SK-N-SH (cell line): Measurements from ENCODE around the gene CCNF. TPM values are rescaled to one million over a fixed set of nuclear protein-coding genes. Genes with fewer than 3 reads are reported as not detected.

ENCODE experiments used
- CTCF ChIA-PET: fragments of 300-600, 350-600 bp; formaldehyde crosslinking; extraction: SDS; loops from one replicate; lab custom pipeline; 2021; lab: Yijun Ruan, JAX
- POLR2A ChIA-PET: fragments of 350-600 bp; sonication (Branson Sonifier 250); formaldehyde crosslinking; extraction: SDS; loops from one replicate; lab custom pipeline; 2020; ENCODE audit warnings: antibody characterized with exemption, inconsistent platforms; lab: Yijun Ruan, JAX
- DNase-seq: peaks from one replicate; pipeline ENCODE4 v3.0.0; 2012
- H2AFZ ChIP-seq: fragments of 200-600 bp; sonication (generic); 2 replicates; pipeline ENCODE4 v1.8.1; 2016; ENCODE audit warnings: antibody characterized with exemption, mild to moderate bottlenecking, low read depth
- H3F3A ChIP-seq: fragments of 200-600 bp; sonication (generic); replicated peaks from 2 replicates; pipeline ENCODE3; 2016; ENCODE audit warnings: antibody characterized with exemption, mild to moderate bottlenecking; ENCODE audit not compliant: insufficient read depth
- H3K27ac ChIP-seq, 2 experiments: fragments of 200-500 bp in 1 of 2; fragments of 200-600 bp in 1 of 2; sonication (Bioruptor generic) in 1 of 2; sonication (generic), shearing (Covaris generic) in 1 of 2; 2 replicates each; pipeline versions ENCODE4 v1.5.1 to v1.6.1; 2014 to 2016; ENCODE audit warnings: low read depth in 2 of 2, inconsistent platforms in 1 of 2, low read length in 1 of 2, mild to moderate bottlenecking in 1 of 2, mixed read lengths in 1 of 2
- H3K27me3 ChIP-seq: fragments of 200-600 bp; sonication (generic), shearing (Covaris generic); 2 replicates; pipeline ENCODE4 v1.6.1; 2016; ENCODE audit warnings: mixed run types; ENCODE audit not compliant: insufficient read depth
- H3K36me3 ChIP-seq, 2 experiments: fragments of 200-500 bp in 1 of 2; fragments of 200-600 bp in 1 of 2; sonication (Bioruptor generic) in 1 of 2; sonication (generic) in 1 of 2; replicated peaks in 1 of 2; 2 replicates each; pipeline versions ENCODE3 to v1.5.1; 2014 to 2016; ENCODE audit warnings: low read length in 1 of 2, mild to moderate bottlenecking in 1 of 2; ENCODE audit not compliant: insufficient read depth in 2 of 2, control insufficient read depth in 1 of 2
- H3K4me1 ChIP-seq, 2 experiments: fragments of 200-500 bp in 1 of 2; fragments of 200-600 bp in 1 of 2; sonication (Bioruptor generic) in 1 of 2; sonication (generic), shearing (Covaris generic) in 1 of 2; 2 replicates each; pipeline versions ENCODE4 v1.5.1 to v1.6.1; 2014 to 2016; ENCODE audit warnings: low read depth in 1 of 2, low read length in 1 of 2, mixed run types in 1 of 2; ENCODE audit not compliant: insufficient read depth in 2 of 2, control insufficient read depth in 1 of 2
- H3K4me2 ChIP-seq: fragments of 200-600 bp; sonication (generic), shearing (Covaris generic); 2 replicates; pipeline ENCODE4 v1.6.1; 2017; ENCODE audit warnings: mixed run types
- H3K4me3 ChIP-seq, 2 experiments: fragments of 200-500 bp in 1 of 2; fragments of 200-600 bp in 1 of 2; sonication (Bioruptor generic) in 1 of 2; sonication (generic), shearing (Covaris generic) in 1 of 2; 2 replicates each; pipeline versions ENCODE4 v1.5.1 to v1.8.1; 2014 to 2016; ENCODE audit warnings: low read depth in 2 of 2, inconsistent platforms in 1 of 2, low read length in 1 of 2, mild to moderate bottlenecking in 1 of 2, mixed read lengths in 1 of 2, moderate library complexity in 1 of 2
- H3K79me2 ChIP-seq: fragments of 200-600 bp; sonication (generic); 2 replicates; pipeline ENCODE4 v1.8.1; 2017; ENCODE audit warnings: mild to moderate bottlenecking; ENCODE audit not compliant: insufficient read depth
- H3K9ac ChIP-seq: fragments of 200-600 bp; sonication (generic); 2 replicates; pipeline ENCODE4 v1.6.1; 2017; ENCODE audit warnings: mixed run types
- H3K9me2 ChIP-seq: fragments of 200-600 bp; sonication (generic); 2 replicates; pipeline ENCODE4 v1.6.1; 2017; ENCODE audit warnings: mixed run types
- H3K9me3 ChIP-seq: fragments of 200-600 bp; sonication (generic); 2 replicates; pipeline ENCODE4 v1.6.1; 2017; ENCODE audit warnings: mixed run types, mild to moderate bottlenecking, moderate library complexity
- H4K20me1 ChIP-seq: fragments of 200-600 bp; sonication (generic); 2 replicates; pipeline ENCODE4 v1.6.1; 2017; ENCODE audit warnings: mild to moderate bottlenecking, mixed run types; ENCODE audit not compliant: insufficient read depth
- EZH2phosphoT487 ChIP-seq: fragments of 200-600 bp; sonication (generic); IDR thresholded peaks from 2 replicates; pipeline ENCODE4 v1.6.1; 2017; ENCODE audit warnings: low read depth, mixed run types, mild to moderate bottlenecking, antibody characterized with exemption, moderate library complexity, borderline replicate concordance
- FOSL2 ChIP-seq: IDR thresholded peaks from 2 replicates; pipeline ENCODE4 v1.4.0; 2012; ENCODE audit warnings: low read depth, mild to moderate bottlenecking, moderate library complexity, borderline replicate concordance
- FOXM1 ChIP-seq: IDR thresholded peaks from 2 replicates; pipeline ENCODE4 v1.4.0; 2012; ENCODE audit warnings: low read depth, mild to moderate bottlenecking
- GABPA ChIP-seq: IDR thresholded peaks from 2 replicates; pipeline ENCODE4 v1.4.0; 2012; ENCODE audit warnings: low read depth, mild to moderate bottlenecking
- GATA2 ChIP-seq: sonication (generic); formaldehyde crosslinking; IDR thresholded peaks from 2 replicates; pipeline ENCODE4 v1.5.0; 2020; ENCODE audit warnings: mild to moderate bottlenecking, missing genetic modification reagents
- JUND ChIP-seq: IDR thresholded peaks from 2 replicates; pipeline ENCODE4 v1.4.0; 2012
- MXI1 ChIP-seq: IDR thresholded peaks from 2 replicates; pipeline ENCODE4 v1.6.1; 2012; ENCODE audit warnings: mild to moderate bottlenecking, low read depth, low read length, improper control_type of control experiment
- NRF1 ChIP-seq: IDR thresholded peaks from 2 replicates; pipeline ENCODE4 v1.6.1; 2012; ENCODE audit warnings: low read depth, mild to moderate bottlenecking, low read length
- SIN3A ChIP-seq: IDR thresholded peaks from 2 replicates; pipeline ENCODE4 v1.6.1; 2012; ENCODE audit warnings: low read depth, mild to moderate bottlenecking, low read length, moderate library complexity, borderline replicate concordance
- TAF1 ChIP-seq: IDR thresholded peaks from 2 replicates; pipeline ENCODE4 v1.6.1; 2012; ENCODE audit warnings: low read depth, mild to moderate bottlenecking, low read length, moderate library complexity, borderline replicate concordance
- TCF12 ChIP-seq: IDR thresholded peaks from 2 replicates; pipeline ENCODE4 v1.4.0; 2012
- TEAD4 ChIP-seq: IDR thresholded peaks from 2 replicates; pipeline ENCODE4 v1.4.0; 2012; ENCODE audit warnings: mild to moderate bottlenecking, borderline replicate concordance; ENCODE audit not compliant: insufficient read depth
- USF1 ChIP-seq: IDR thresholded peaks from 2 replicates; pipeline ENCODE4 v1.4.0; 2012; ENCODE audit warnings: low read depth, borderline replicate concordance
- USF2 ChIP-seq: fragments of 150-350 bp; IDR thresholded peaks from 2 replicates; pipeline ENCODE4 v1.6.1; 2017; ENCODE audit warnings: antibody characterized with exemption, low read length, low read depth, borderline replicate concordance
- WGBS: methylation state at CpG from one replicate; pipeline ENCODE4 v1.1.6; 2017; ENCODE audit warnings: low lambda C conversion rate; 5-methylcytosine and 5-hydroxymethylcytosine counted together
- polyA plus RNA-seq, 3 experiments: library from polyadenylated mRNA; depleted of rRNA; stranded (reverse); fragments of >200 nt; gene quantifications; 2 replicates each; pipeline ENCODE4 v1.2.3, GENCODE V29; 2012
- TF ChIP-seq, protein P1 (sequence below): IDR thresholded peaks from 2 replicates; pipeline ENCODE4; 2012
- TF ChIP-seq, protein P2 (sequence below): IDR thresholded peaks from 2 replicates; pipeline ENCODE4 v1.6.1; 2012; ENCODE audit warnings: mild to moderate bottlenecking, low read depth, low read length, moderate library complexity

The CCNF gene
- polyA plus RNA-seq, 1 of the 3 experiments (the other 2 are of a cell fraction), result 4.6 TPM

DNA sequence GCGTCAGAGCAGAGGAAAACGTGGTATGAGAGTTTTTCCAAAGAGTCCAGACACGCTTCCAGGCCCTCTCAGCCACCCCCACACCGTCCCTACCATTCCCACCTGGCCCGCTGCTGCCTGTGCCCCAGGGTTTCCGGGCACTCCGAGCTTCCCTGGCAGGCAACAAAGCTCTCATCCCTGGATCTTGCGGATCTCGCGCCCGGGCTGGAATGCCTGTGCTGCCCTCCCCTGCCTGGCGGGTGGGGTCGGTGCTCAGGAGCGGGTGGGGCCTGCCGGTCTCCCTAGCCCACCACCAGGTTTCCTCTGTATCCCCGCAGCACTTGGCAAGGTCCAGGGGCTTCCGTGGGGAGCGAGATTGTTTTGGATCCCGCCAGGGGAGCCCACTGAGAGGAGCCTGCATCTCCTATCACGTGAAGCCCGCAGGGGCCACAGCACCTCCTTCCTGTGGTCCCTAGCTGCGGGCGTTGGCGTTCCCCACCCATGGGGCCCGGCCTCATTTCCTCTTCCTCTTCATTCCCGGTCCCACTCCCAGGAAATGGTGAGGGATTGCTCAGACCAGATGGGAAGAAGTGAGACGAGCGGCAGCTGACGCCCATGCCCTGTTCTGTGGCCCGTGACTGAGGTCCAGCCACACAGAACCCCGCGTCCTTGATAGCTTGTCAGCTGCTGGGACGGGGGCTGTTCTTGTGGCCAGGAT lies 56.7 kb downstream of the CCNF start:
- Histone ChIP-seq H2AFZ (no peak overlapping the region), H3F3A (no peaks in the 10 kb centered on the region), H4K20me1 (no peaks in the 10 kb centered on the region), H3K27me3 (no peaks in the 10 kb centered on the region), H3K79me2 (no peaks in the 10 kb centered on the region), H3K9me3 (no peaks in the 10 kb centered on the region), H3K36me3 (no peaks in the 10 kb centered on the region), H3K4me3 (no peak overlapping the region), H3K4me1 (peaks cover 3 to 50% of the 10 kb centered on the region in 2 experiments; a peak in 3 of 4 replicates), H3K4me2 (no peak overlapping the region), H3K9ac (no peak overlapping the region), H3K27ac (no peak overlapping the region), H3K9me2 (no peaks in the 10 kb centered on the region)
- POLR2A ChIA-PET, result interaction anchor here (1.4 kb wide), 1 partner anchor 17 kb away, joined by 4 read pairs; no protein-coding TSS in a partner anchor
- CTCF ChIA-PET, result interaction anchor here (1.2 to 12.7 kb wide), 3 partner anchors 11 to 14 kb away, joined by 4 to 95 read pairs (median 9); partner anchors contain the start of gene TBC1D24
- no peak for TF ChIP-seq GATA2 (CRISPR knock-in tag)
- TF ChIP-seq, protein P1, sequence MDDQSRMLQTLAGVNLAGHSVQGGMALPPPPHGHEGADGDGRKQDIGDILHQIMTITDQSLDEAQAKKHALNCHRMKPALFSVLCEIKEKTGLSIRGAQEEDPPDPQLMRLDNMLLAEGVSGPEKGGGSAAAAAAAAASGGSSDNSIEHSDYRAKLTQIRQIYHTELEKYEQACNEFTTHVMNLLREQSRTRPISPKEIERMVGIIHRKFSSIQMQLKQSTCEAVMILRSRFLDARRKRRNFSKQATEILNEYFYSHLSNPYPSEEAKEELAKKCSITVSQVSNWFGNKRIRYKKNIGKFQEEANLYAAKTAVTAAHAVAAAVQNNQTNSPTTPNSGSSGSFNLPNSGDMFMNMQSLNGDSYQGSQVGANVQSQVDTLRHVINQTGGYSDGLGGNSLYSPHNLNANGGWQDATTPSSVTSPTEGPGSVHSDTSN, result no peak
- no peak for DNase-seq
- WGBS, result 91% methylated on average over 15 of the region's 33 CpGs

DNA sequence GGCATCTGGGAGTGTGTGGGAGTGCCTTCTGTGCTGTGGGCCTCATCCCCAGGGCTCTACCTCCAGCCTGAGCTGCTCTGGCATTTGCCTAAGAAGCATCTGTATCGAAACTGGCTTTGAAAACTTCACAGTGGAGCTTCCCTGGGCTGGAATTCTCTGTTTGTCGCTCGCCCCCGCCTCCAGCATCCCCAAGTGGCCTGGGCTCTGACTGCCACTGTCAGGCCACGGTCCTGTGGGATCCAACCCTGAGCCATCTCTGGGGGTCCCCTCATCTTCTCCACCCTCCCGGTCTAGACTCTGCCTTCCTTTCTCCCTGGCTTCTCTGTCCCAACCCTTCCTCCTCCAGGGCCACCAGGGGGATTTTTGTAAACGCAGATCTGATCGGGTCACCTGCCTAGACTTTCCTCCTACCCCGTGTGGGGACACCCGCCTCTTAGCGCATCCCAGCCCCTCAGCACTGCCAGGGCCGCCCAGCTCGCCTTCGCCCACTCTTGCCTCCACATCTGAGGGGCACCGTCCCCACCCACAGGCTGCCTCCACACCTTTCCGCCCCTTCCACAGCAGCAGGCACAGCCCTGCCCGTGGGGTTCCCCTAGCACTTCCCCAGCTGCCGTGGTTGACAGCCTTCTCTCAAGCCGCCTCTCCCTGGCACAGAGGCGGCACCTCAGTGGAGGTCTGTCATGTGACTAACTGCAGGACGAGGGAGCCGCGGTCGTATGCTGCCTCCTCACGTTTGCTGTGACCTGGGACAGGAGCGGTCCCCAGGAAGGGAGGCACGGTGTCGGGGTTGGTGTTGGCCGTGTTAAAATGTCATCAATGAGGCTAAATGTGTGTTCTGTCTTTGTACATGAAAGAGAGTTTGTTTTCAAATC lies 57.6 kb downstream of the CCNF start:
- no peak overlapping the region for H3K9ac ChIP-seq
- H3K4me2 ChIP-seq, result no peak overlapping the region
- H3K27ac ChIP-seq, result no peak overlapping the region
- CTCF ChIA-PET, result interaction anchor here (1.2 to 12.7 kb wide), 4 partner anchors 12 to 23 kb away, joined by 3 to 95 read pairs (median 6); partner anchors contain the start of gene TBC1D24
- no peaks in the 10 kb centered on the region for H3K36me3 ChIP-seq
- H2AFZ ChIP-seq, result no peak overlapping the region
- no peaks in the 10 kb centered on the region for H3K9me2 ChIP-seq
- H3K4me3 ChIP-seq, result no peak overlapping the region
- 89% methylated on average over 28 of the region's 29 CpGs for WGBS
- no peaks in the 10 kb centered on the region for H3K27me3 ChIP-seq
- POLR2A ChIA-PET, result interaction anchor here (1.2 kb wide), 1 partner anchor 16 kb away, joined by 3 read pairs; no protein-coding TSS in a partner anchor
- no peaks in the 10 kb centered on the region for H3K9me3 ChIP-seq
- DNase-seq, result no peak
- TF ChIP-seq NRF1 (no peak), MXI1 (no peak), USF2 (no peak), FOXM1 (no peak), TCF12 (no peak), FOSL2 (no peak), GATA2 (CRISPR knock-in tag) (no peak), USF1 (no peak), TEAD4 (no peak), JUND (no peak), EZH2phosphoT487 (no peak), TAF1 (no peak), SIN3A (no peak), GABPA (no peak)
- TF ChIP-seq, protein P2, sequence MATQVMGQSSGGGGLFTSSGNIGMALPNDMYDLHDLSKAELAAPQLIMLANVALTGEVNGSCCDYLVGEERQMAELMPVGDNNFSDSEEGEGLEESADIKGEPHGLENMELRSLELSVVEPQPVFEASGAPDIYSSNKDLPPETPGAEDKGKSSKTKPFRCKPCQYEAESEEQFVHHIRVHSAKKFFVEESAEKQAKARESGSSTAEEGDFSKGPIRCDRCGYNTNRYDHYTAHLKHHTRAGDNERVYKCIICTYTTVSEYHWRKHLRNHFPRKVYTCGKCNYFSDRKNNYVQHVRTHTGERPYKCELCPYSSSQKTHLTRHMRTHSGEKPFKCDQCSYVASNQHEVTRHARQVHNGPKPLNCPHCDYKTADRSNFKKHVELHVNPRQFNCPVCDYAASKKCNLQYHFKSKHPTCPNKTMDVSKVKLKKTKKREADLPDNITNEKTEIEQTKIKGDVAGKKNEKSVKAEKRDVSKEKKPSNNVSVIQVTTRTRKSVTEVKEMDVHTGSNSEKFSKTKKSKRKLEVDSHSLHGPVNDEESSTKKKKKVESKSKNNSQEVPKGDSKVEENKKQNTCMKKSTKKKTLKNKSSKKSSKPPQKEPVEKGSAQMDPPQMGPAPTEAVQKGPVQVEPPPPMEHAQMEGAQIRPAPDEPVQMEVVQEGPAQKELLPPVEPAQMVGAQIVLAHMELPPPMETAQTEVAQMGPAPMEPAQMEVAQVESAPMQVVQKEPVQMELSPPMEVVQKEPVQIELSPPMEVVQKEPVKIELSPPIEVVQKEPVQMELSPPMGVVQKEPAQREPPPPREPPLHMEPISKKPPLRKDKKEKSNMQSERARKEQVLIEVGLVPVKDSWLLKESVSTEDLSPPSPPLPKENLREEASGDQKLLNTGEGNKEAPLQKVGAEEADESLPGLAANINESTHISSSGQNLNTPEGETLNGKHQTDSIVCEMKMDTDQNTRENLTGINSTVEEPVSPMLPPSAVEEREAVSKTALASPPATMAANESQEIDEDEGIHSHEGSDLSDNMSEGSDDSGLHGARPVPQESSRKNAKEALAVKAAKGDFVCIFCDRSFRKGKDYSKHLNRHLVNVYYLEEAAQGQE, result no peak
- TF ChIP-seq, protein P1, result no peak
- H3K4me1 ChIP-seq, result peaks cover 3 to 41% of the 10 kb centered on the region in 2 experiments; a peak in 3 of 4 replicates
- H3F3A ChIP-seq, result no peaks in the 10 kb centered on the region
- no peaks in the 10 kb centered on the region for H4K20me1 ChIP-seq
- no peaks in the 10 kb centered on the region for H3K79me2 ChIP-seq
